Measurements from ENCODE around the gene CYSTM1.

- TF ChIP-seq CTCF (IDR thresholded peaks at IDR 0.05) (no peak), POLR2A (IDR thresholded peaks at IDR 0.05) (no peak), POLR2AphosphoS5 (IDR thresholded peaks at IDR 0.05; ENCODE audit: insufficient read depth in 1 of 2, low read depth in 1 of 2) (no peak)
Measured at GRCh38 chr5:140266471-140267200, 91.6 kb downstream of the CYSTM1 start.
